Uterus (tissue), 2 donors: ENCODE results near the gene KCNE1.

Source experiments
- CTCF ChIP-seq, 4 experiments: fragments of 200-600 bp in 2 of 4; fragments of 450-650 bp in 2 of 4; sonication (generic) in 2 of 4; IDR thresholded peaks; one replicate each; pipeline ENCODE4 v1.5.1; 2016 to 2019; ENCODE audit warnings: antibody characterized with exemption in 4 of 4, mild to moderate bottlenecking in 2 of 4, moderate library complexity in 1 of 4
- POLR2A ChIP-seq, 2 donors: fragments of 450-650 bp; IDR thresholded peaks; one replicate each; pipeline ENCODE4 v1.6.1; 2016; ENCODE audit warnings: antibody characterized with exemption in 2 of 2, mild to moderate bottlenecking in 1 of 2, moderate library complexity in 1 of 2

DNA sequence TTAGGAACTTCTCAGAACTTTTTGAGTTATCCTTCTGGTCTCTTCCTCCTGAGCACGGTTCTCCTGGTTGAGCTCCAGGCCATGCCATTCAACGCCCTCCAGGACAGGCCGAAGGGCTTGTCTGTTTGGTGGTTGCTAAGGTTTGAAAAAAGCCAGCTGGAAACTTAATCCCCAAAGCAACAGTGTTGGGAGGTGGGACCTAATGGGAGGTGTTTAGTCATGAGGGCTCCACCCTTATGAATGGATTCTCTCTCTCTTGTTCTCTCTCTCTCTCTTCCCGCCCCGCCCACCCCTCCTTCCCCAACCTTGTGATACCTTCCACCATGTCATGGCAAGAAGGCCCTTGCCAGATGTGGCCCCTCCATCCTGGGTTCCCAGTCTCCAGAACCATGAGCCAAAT, 829 bp downstream of the KCNE1 start:
- TF ChIP-seq CTCF (IDR thresholded peaks at IDR 0.05) (no peak), POLR2A (IDR thresholded peaks at IDR 0.05) (no peak)
